Astrocyte of the cerebellum (primary cell): ENCODE data around the gene PDIK1L.
"Not testable (repeated sequence)": the region's sequence is repeated elsewhere in the genome, so short reads cannot be mapped to it uniquely, and the experiment has no call there.

Experiments
- DNase-seq: peaks from one replicate; pipeline ENCODE4 v3.0.0-alpha.2; 2011; ENCODE audit warnings: low read depth
- H3K4me3 ChIP-seq: 2 replicates; pipeline ENCODE4 v1.5.1; 2011; ENCODE audit warnings: mild to moderate bottlenecking, low read depth, low read length, moderate library complexity
- CTCF ChIP-seq: IDR thresholded peaks from 2 replicates; pipeline ENCODE4 v1.5.1; 2012; ENCODE audit warnings: low read length, low read depth, moderate library complexity, mild to moderate bottlenecking; ENCODE audit errors: missing control alignments
- in situ Hi-C: cut with HindIII; loops from 2 replicates; pipeline ENCODE4 v1.10.0; 2017; ENCODE audit warnings: low sequenced_read_pairs

PDIK1L gene

GRCh38 chr1:26084844-26085243, 26.8 kb upstream of the PDIK1L start:
- no peak for DNase-seq
- in situ Hi-C loops = no loop called here
- no peak overlapping the region for H3K4me3 ChIP-seq
- TF ChIP-seq CTCF = no peak

GRCh38 chr1:26089125-26089524, 22.5 kb upstream of the PDIK1L start:
- in situ Hi-C loops = no loop called here
- DNase-seq = no peak
- TF ChIP-seq CTCF = no peak
- no peak overlapping the region for H3K4me3 ChIP-seq

GRCh38 chr1:26090893-26091292, 20.7 kb upstream of the PDIK1L start:
- in situ Hi-C loops = no loop called here
- TF ChIP-seq CTCF = no peak
- no peak for DNase-seq
- H3K4me3 ChIP-seq = no peak overlapping the region

- in situ Hi-C loops = no loop called here
- no peak for TF ChIP-seq CTCF
- no peak for DNase-seq
- H3K4me3 ChIP-seq = no peak overlapping the region
Measured at GRCh38 chr1:26092422-26092821, 19.2 kb upstream of the PDIK1L start.

- DNase-seq, H3K4me3 ChIP-seq, in situ Hi-C loops: not testable (repeated sequence)
Measured at GRCh38 chr1:26093569-26093968, 18.1 kb upstream of the PDIK1L start.

- H3K4me3 ChIP-seq = no peak overlapping the region
- no peak for TF ChIP-seq CTCF
- in situ Hi-C loops = no loop called here
- no peak for DNase-seq
Measured at GRCh38 chr1:26094076-26094669, 17.5 kb upstream of the PDIK1L start.

- H3K4me3 ChIP-seq = no peak overlapping the region
- in situ Hi-C loops = no loop called here
- TF ChIP-seq CTCF = peak; percentile 10
- no peak for DNase-seq
Measured at GRCh38 chr1:26094677-26095383, 16.8 kb upstream of the PDIK1L start.
